T-helper 2 cell (primary cell): ENCODE results near the gene ATG16L1.
"Not testable (repeated sequence)": the region's sequence is repeated elsewhere in the genome, so short reads cannot be mapped to it uniquely, and the experiment has no call there.

ENCODE experiments used
- DNase-seq, 5 experiments: peaks; one replicate each; pipeline versions ENCODE4 v3.0.0 to v3.0.0-alpha.2; 2012 to 2022

ATG16L1 gene

GRCh38 chr2:233297076-233297475 lies 45.6 kb downstream of the ATG16L1 start:
- no peak for DNase-seq

GRCh38 chr2:233300401-233300800 lies 48.9 kb downstream of the ATG16L1 start:
- no peak for DNase-seq

GRCh38 chr2:233301248-233301647 lies 49.8 kb downstream of the ATG16L1 start:
- DNase-seq, result no peak

- DNase-seq, result no peak
These were observed 50.3 kb downstream of the ATG16L1 start for GRCh38 chr2:233301811-233302210.

GRCh38 chr2:233303252-233303651 lies 51.8 kb downstream of the ATG16L1 start:
- DNase-seq, result no peak

- DNase-seq, result no peak
These were observed 56.1 kb downstream of the ATG16L1 start, which contains the start of gene SAG for GRCh38 chr2:233307565-233307964. TSS of gene SAG (plus strand) at chr2:233307816. CDS start at chr2:233309190, 1,374 bp downstream.

GRCh38 chr2:233311241-233311926 lies 59.9 kb downstream of the ATG16L1 start:
- DNase-seq, result no peak

- no peak for DNase-seq
These were observed 61.4 kb downstream of the ATG16L1 start for GRCh38 chr2:233312874-233313273.

GRCh38 chr2:233314180-233314925 lies 62.9 kb downstream of the ATG16L1 start:
- DNase-seq, result no peak

GRCh38 chr2:233317196-233317943 lies 65.9 kb downstream of the ATG16L1 start:
- DNase-seq, result no peak

GRCh38 chr2:233319256-233319655 lies 67.8 kb downstream of the ATG16L1 start:
- DNase-seq, result no peak

GRCh38 chr2:233320470-233320869 lies 69.0 kb downstream of the ATG16L1 start:
- DNase-seq, result no peak

GRCh38 chr2:233321166-233321565 lies 69.7 kb downstream of the ATG16L1 start:
- no peak for DNase-seq

- DNase-seq, result no peak
These were observed 72.4 kb downstream of the ATG16L1 start for GRCh38 chr2:233323851-233324250.

GRCh38 chr2:233325256-233325655 lies 73.8 kb downstream of the ATG16L1 start:
- DNase-seq, result no peak

GRCh38 chr2:233325814-233326213 lies 74.3 kb downstream of the ATG16L1 start:
- DNase-seq, result no peak

- DNase-seq, result no peak
These were observed 75.0 kb downstream of the ATG16L1 start for GRCh38 chr2:233326500-233326899.

- no peak for DNase-seq
These were observed 77.4 kb downstream of the ATG16L1 start for GRCh38 chr2:233328922-233329321.

- DNase-seq, result no peak
These were observed 78.1 kb downstream of the ATG16L1 start for GRCh38 chr2:233329489-233330135.

GRCh38 chr2:233331536-233331935 lies 80.1 kb downstream of the ATG16L1 start:
- DNase-seq, result peak; percentile 19 to 98 (median 62)

- no peak for DNase-seq
These were observed 80.7 kb downstream of the ATG16L1 start for GRCh38 chr2:233332125-233332524.

- DNase-seq, result no peak
These were observed 83.4 kb downstream of the ATG16L1 start for GRCh38 chr2:233334915-233335314.

- DNase-seq, result not testable (repeated sequence)
These were observed 84.6 kb downstream of the ATG16L1 start for GRCh38 chr2:233336091-233336490.
